Measurements from ENCODE around the gene RPL28. TPM values are rescaled to one million over a fixed set of nuclear protein-coding genes. Genes with fewer than 3 reads are reported as not detected.

Gene RPL28
- total and polyA plus RNA-seq, 10 donors = 581 to 4,833 (median 1,526) TPM

- no peaks in the 10 kb centered on the region for H3K36me3 ChIP-seq
- TF ChIP-seq POLR2A (IDR thresholded peaks at IDR 0.05) (no peak), POLR2AphosphoS5 (IDR thresholded peaks at IDR 0.05) (no peak), CTCF (IDR thresholded peaks at IDR 0.05 in 8 of 11, conservative IDR thresholded peaks at IDR 0.05 in 3 of 11) (no peak)
- H3K27me3 ChIP-seq (replicated peaks in 1 of 7) = peaks cover 2 to 60% (median 22%) of the 10 kb centered on the region in 7 donors
- intact Hi-C loops (cut with DNase I; ENCODE audit: low total_unique reads) = no loop called here
- H3K9me3 ChIP-seq = no peaks in the 10 kb centered on the region
- 87 to 91% (median 89%) methylated on average over 8 of the region's 8 CpGs for WGBS, 5 donors
- H3K4me3 ChIP-seq = no peak overlapping the region
- no peak for DNase-seq
- no peak overlapping the region for H3K27ac ChIP-seq
- H3K4me1 ChIP-seq = peaks cover 0 to 17% (median 13%) of the 10 kb centered on the region in 6 donors
Observed at GRCh38 chr19:55365245-55365644, 20.5 kb upstream of the RPL28 start.

GRCh38 chr19:55365964-55366363, 19.8 kb upstream of the RPL28 start:
- peaks cover 0 to 21% (median 15%) of the 10 kb centered on the region in 6 donors for H3K4me1 ChIP-seq
- intact Hi-C loops (cut with DNase I; ENCODE audit: low total_unique reads) = no loop called here
- H3K27me3 ChIP-seq (replicated peaks in 1 of 7) = peaks cover 2 to 67% (median 30%) of the 10 kb centered on the region in 7 donors
- H3K9me3 ChIP-seq = no peaks in the 10 kb centered on the region
- H3K4me3 ChIP-seq = no peak overlapping the region
- no peak overlapping the region for H3K27ac ChIP-seq
- 76 to 86% (median 79%) methylated on average over 13 to 19 of the region's 19 CpGs for WGBS, 5 donors
- H3K36me3 ChIP-seq = no peaks in the 10 kb centered on the region
- no peak for DNase-seq
- TF ChIP-seq POLR2AphosphoS5 (IDR thresholded peaks at IDR 0.05) (no peak), CTCF (IDR thresholded peaks at IDR 0.05 in 8 of 11, conservative IDR thresholded peaks at IDR 0.05 in 3 of 11) (no peak), POLR2A (IDR thresholded peaks at IDR 0.05) (no peak)

GRCh38 chr19:55366790-55367189, 18.9 kb upstream of the RPL28 start:
- H3K4me1 ChIP-seq = peaks cover 0 to 21% (median 15%) of the 10 kb centered on the region in 6 donors
- intact Hi-C loops (cut with DNase I; ENCODE audit: low total_unique reads) = no loop called here
- peaks cover 5 to 75% (median 38%) of the 10 kb centered on the region in 7 donors for H3K27me3 ChIP-seq (replicated peaks in 1 of 7)
- no peak overlapping the region for H3K4me3 ChIP-seq
- no peak for DNase-seq
- WGBS, 5 donors = 63 to 86% (median 73%) methylated on average over 3 of the region's 3 CpGs
- TF ChIP-seq POLR2AphosphoS5 (IDR thresholded peaks at IDR 0.05) = no peak
- TF ChIP-seq CTCF (IDR thresholded peaks at IDR 0.05 in 8 of 11, conservative IDR thresholded peaks at IDR 0.05 in 3 of 11) = no peak
- no peak for TF ChIP-seq POLR2A (IDR thresholded peaks at IDR 0.05)
- H3K27ac ChIP-seq = no peak overlapping the region
- H3K36me3 ChIP-seq = no peaks in the 10 kb centered on the region
- H3K9me3 ChIP-seq = no peaks in the 10 kb centered on the region

GRCh38 chr19:55368106-55368505, 17.6 kb upstream of the RPL28 start:
- WGBS, 5 donors = 87 to 96% (median 91%) methylated on average over 8 to 16 of the region's 16 CpGs
- peaks cover 5 to 76% (median 50%) of the 10 kb centered on the region in 7 donors for H3K27me3 ChIP-seq (replicated peaks in 1 of 7)
- peaks cover 0 to 21% (median 15%) of the 10 kb centered on the region in 6 donors for H3K4me1 ChIP-seq

More at GRCh38 chr19:55368106-55368505, 17.6 kb upstream of the RPL28 start:
- no peak overlapping the region for H3K27ac ChIP-seq
- no peak for TF ChIP-seq POLR2A (IDR thresholded peaks at IDR 0.05)
- TF ChIP-seq CTCF (IDR thresholded peaks at IDR 0.05 in 8 of 11, conservative IDR thresholded peaks at IDR 0.05 in 3 of 11) = no peak
- TF ChIP-seq POLR2AphosphoS5 (IDR thresholded peaks at IDR 0.05) = no peak
- intact Hi-C loops (cut with DNase I; ENCODE audit: low total_unique reads) = no loop called here
- H3K4me3 ChIP-seq = no peak overlapping the region
- H3K36me3 ChIP-seq = no peaks in the 10 kb centered on the region
- H3K9me3 ChIP-seq = no peaks in the 10 kb centered on the region
- no peak for DNase-seq

Data from spleen (tissue), 11 donors.